Esophagus muscularis mucosa (tissue), 4 donors: Measurements from ENCODE around the gene HIGD2A. TPM values are rescaled to one million over a fixed set of nuclear protein-coding genes. Genes with fewer than 3 reads are reported as not detected.

Source experiments
- DNase-seq: peaks from one replicate; pipeline ENCODE4 v3.0.0-alpha.2; 2017; ENCODE audit errors: extremely low spot score
- H3K27ac ChIP-seq, 4 donors: fragments of 200-600 bp; sonication (generic); replicated peaks in 1 of 4; 1 replicate in 3 of 4; 2 replicates in 1 of 4; pipeline ENCODE4 v1.5.1; 2016 to 2019; ENCODE audit warnings: mild to moderate bottlenecking in 1 of 4
- H3K27me3 ChIP-seq, 4 donors: fragments of 200-600 bp; sonication (generic); one replicate each; pipeline versions ENCODE4 v1.5.1 to v1.6.0; 2016 to 2019
- H3K36me3 ChIP-seq, 4 donors: fragments of 200-600 bp; sonication (generic); one replicate each; pipeline ENCODE4 v1.5.1; 2016 to 2019
- H3K4me1 ChIP-seq, 4 donors: fragments of 200-600 bp; sonication (generic); one replicate each; pipeline ENCODE4 v1.5.1; 2016 to 2019
- H3K4me3 ChIP-seq, 4 donors: fragments of 200-600 bp; sonication (generic); 1 replicate in 2 of 4; 2 replicates in 2 of 4; pipeline ENCODE4 v1.5.1; 2016 to 2019; ENCODE audit warnings: mild to moderate bottlenecking in 4 of 4, moderate library complexity in 1 of 4
- H3K9me3 ChIP-seq, 4 donors: fragments of 200-600 bp; sonication (generic); 1 replicate in 3 of 4; 2 replicates in 1 of 4; pipeline ENCODE4 v1.5.1; 2016 to 2019
- EP300 ChIP-seq: sonication (generic); formaldehyde crosslinking; IDR thresholded peaks from one replicate; pipeline ENCODE4 v1.6.1; 2017; ENCODE audit warnings: antibody characterized with exemption
- POLR2A ChIP-seq: fragments of 450-650 bp; IDR thresholded peaks from one replicate; pipeline ENCODE4 v1.6.1; 2017; ENCODE audit warnings: antibody characterized with exemption, moderate library complexity, mild to moderate bottlenecking, low read depth
- POLR2AphosphoS5 ChIP-seq, 2 donors: sonication (generic); formaldehyde crosslinking; IDR thresholded peaks; one replicate each; pipeline ENCODE4 v1.6.1; 2017; ENCODE audit warnings: antibody characterized with exemption in 2 of 2
- WGBS: methylation state at CpG from one replicate; pipeline ENCODE4 v1.1.5; 2018; 5-methylcytosine and 5-hydroxymethylcytosine counted together
- intact Hi-C: fragments of 100-400 bp; cut with DNase I; formaldehyde crosslinking; loops from one replicate; pipeline ENCODE4 v1.15.1; 2023
- total RNA-seq, 4 donors: library from RNA; depleted of rRNA; stranded (reverse); fragments of >200 nt; gene quantifications; one replicate each; pipeline versions ENCODE4 v1.1.0 to v1.2.1, GENCODE V29; 2016
- TF ChIP-seq, protein P1 (sequence below), 3 experiments: fragments of 200-600 bp in 2 of 3; fragments of 450-650 bp in 1 of 3; sonication (generic) in 2 of 3; IDR thresholded peaks; one replicate each; pipeline ENCODE4 v1.5.1; 2017 to 2019; ENCODE audit warnings: antibody characterized with exemption in 3 of 3, mild to moderate bottlenecking in 2 of 3, moderate library complexity in 1 of 3

The HIGD2A gene
- total RNA-seq, 4 donors from 2014 or later, result 120 to 179 (median 160) TPM

DNA sequence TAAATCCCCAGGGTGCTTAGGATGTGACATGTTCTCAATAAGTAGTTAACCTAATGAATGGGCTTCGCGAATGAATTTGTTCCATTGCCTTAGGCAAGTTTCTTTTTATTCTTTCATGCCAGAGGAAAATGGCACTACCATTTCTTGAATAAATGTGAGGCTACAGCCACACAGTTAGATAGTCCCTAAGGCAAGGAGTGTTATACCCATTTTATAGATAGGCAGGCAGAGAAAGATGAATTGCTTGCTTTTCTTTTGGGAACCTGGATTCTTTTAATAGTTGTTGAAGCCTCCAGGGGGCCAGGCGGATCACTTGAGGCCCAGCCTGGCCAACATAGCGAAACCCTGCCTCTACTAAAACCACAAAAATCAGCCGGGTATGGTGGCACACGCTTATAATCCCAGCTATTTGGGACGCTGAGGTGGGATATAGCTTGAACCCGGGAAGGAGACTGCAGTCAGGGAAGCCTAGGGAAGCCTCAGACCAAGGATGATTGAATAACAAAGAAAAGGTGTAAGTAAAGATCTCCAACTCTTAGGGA lies 1.1 kb upstream of the HIGD2A start:
- no peak for DNase-seq
- Histone ChIP-seq H3K9me3 (no peaks in the 10 kb centered on the region), H3K4me3 (peak overlapping the region; percentile 70 to 90 (median 76)), H3K36me3 (peaks cover 38 to 64% (median 56%) of the 10 kb centered on the region in 4 donors), H3K27ac (peak overlapping the region in 2 of 4 donors; percentile 95 to 96), H3K4me1 (peaks cover 26 to 40% (median 33%) of the 10 kb centered on the region in 4 donors), H3K27me3 (no peaks in the 10 kb centered on the region)
- 43% methylated on average over 8 of the region's 8 CpGs for WGBS
- intact Hi-C loops, result no loop called here
- no peak for TF ChIP-seq POLR2A
- TF ChIP-seq EP300, result no peak
- TF ChIP-seq, protein P1, sequence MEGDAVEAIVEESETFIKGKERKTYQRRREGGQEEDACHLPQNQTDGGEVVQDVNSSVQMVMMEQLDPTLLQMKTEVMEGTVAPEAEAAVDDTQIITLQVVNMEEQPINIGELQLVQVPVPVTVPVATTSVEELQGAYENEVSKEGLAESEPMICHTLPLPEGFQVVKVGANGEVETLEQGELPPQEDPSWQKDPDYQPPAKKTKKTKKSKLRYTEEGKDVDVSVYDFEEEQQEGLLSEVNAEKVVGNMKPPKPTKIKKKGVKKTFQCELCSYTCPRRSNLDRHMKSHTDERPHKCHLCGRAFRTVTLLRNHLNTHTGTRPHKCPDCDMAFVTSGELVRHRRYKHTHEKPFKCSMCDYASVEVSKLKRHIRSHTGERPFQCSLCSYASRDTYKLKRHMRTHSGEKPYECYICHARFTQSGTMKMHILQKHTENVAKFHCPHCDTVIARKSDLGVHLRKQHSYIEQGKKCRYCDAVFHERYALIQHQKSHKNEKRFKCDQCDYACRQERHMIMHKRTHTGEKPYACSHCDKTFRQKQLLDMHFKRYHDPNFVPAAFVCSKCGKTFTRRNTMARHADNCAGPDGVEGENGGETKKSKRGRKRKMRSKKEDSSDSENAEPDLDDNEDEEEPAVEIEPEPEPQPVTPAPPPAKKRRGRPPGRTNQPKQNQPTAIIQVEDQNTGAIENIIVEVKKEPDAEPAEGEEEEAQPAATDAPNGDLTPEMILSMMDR (IDR thresholded peaks at IDR 0.05), result no peak
- no peak for TF ChIP-seq POLR2AphosphoS5 (IDR thresholded peaks at IDR 0.05)

DNA sequence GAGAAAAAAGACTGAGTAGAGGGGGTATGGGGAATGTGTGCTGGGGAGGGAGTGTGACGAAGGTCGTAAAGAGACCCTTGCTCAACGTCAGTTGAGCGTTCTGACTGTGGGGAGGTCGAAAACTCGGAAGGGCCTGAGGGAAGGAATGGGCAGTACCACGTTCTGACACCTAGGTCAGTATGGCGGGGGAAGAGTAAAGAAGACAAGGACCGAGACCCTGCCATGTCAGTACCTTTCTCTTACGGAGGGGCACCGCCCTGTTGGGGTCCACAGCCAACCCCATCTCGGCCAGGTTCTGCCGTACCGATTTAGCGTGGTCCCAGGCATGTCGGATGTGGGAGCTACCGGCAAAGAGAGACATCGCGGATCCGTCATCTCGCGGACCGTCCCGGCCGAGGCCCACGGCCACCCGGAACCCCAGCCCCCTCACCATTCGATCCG lies 528 bp upstream of the HIGD2A start:
- no peaks in the 10 kb centered on the region for H3K9me3 ChIP-seq
- peak overlapping the region; percentile 92 to 96 (median 94) for H3K27ac ChIP-seq
- TF ChIP-seq POLR2A (no peak), EP300 (no peak), POLR2AphosphoS5 (IDR thresholded peaks at IDR 0.05) (no peak)
- TF ChIP-seq, protein P1 (IDR thresholded peaks at IDR 0.05), result no peak
- H3K36me3 ChIP-seq, result peaks cover 40 to 65% (median 57%) of the 10 kb centered on the region in 4 donors
- H3K4me3 ChIP-seq, result peak overlapping the region; percentile 70 to 90 (median 76)
- DNase-seq, result no peak
- H3K27me3 ChIP-seq, result no peaks in the 10 kb centered on the region
- peaks cover 23 to 39% (median 31%) of the 10 kb centered on the region in 4 donors for H3K4me1 ChIP-seq
- under 1% methylated on average over 17 of the region's 29 CpGs for WGBS
- intact Hi-C loops, result no loop called here

DNA sequence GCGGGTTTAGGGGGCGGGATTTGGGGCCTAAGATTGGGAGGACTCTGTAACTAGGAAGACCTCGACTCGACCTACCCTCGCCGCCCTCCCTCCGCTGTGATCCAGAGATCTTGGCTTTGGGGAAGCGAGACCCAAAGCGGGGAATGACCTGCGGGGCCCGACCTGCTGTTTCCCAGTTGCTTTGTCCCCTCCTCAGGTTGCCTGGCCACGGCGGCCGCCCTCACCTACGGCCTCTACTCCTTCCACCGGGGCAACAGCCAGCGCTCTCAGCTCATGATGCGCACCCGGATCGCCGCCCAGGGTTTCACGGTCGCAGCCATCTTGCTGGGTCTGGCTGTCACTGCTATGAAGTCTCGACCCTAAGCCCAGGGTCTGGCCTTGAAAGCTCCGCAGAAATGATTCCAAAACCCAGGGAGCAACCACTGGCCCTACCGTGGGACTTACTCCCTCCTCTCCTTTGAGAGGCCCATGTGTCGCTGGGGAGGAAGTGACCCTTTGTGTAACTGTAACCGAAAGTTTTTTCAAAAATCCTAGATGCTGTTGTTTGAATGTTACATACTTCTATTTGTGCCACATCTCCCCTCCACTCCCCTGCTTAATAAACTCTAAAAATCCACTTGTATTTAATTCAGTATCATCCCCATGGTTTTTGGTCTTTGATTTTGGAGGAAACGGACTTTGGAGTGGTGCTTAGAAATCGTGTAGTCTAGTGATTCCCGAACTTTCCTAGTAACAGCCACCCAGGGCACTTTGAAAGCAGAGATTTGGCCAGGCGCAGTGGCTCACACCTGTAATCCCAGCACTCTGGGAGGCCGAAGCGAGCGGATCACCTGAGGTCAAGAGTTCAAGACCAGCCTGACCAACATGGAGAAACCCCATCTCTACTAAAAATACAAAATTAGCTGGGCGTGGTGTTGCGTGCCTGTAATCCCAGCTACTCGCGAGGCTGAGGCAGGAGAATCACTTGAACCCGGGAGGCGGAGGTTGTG lies 878 bp downstream of the HIGD2A start:
- WGBS, result 17% methylated on average over 34 of the region's 41 CpGs
- peaks cover 30 to 65% (median 56%) of the 10 kb centered on the region in 4 donors for H3K36me3 ChIP-seq
- H3K4me3 ChIP-seq, result peak overlapping the region; percentile 70 to 90 (median 76)
- peaks cover 23 to 39% (median 31%) of the 10 kb centered on the region in 4 donors for H3K4me1 ChIP-seq
- intact Hi-C loops, result no loop called here
- H3K27me3 ChIP-seq, result no peaks in the 10 kb centered on the region
- TF ChIP-seq, protein P1 (IDR thresholded peaks at IDR 0.05), result no peak
- TF ChIP-seq EP300, result no peak
- peak; percentile 7 for TF ChIP-seq POLR2A
- peak; percentile 75 to 93 for TF ChIP-seq POLR2AphosphoS5 (IDR thresholded peaks at IDR 0.05)
- DNase-seq, result peak; percentile 39
- peak overlapping the region; percentile 92 to 96 (median 94) for H3K27ac ChIP-seq
- H3K9me3 ChIP-seq, result no peaks in the 10 kb centered on the region

DNA sequence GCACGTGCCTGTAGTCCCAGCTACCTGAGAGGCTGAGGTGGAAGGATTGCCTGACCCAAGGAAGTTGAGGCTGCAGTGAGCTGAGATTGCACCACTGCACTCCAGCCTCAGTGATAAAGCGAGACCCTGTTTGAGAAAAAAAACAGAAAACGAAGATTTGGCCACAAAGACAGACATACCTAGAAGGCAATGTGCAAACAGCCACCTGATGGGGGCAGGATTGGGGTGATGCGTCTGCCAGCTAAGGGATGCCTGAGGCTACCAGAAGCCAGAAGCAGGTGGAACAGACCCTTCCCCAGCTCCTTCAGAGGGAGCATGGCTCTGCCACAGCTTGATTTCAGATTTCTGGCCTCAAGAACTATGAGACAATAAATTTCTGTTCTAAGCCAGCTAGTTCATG lies 2.9 kb downstream of the HIGD2A start:
- peaks cover 36 to 53% (median 44%) of the 10 kb centered on the region in 4 donors for H3K4me1 ChIP-seq
- intact Hi-C loops, result no loop called here
- peaks cover 19 to 64% (median 51%) of the 10 kb centered on the region in 4 donors for H3K36me3 ChIP-seq
- H3K27ac ChIP-seq, result no peak overlapping the region
- 88% methylated on average over 4 of the region's 4 CpGs for WGBS
- no peaks in the 10 kb centered on the region for H3K9me3 ChIP-seq
- H3K27me3 ChIP-seq, result no peaks in the 10 kb centered on the region
- DNase-seq, result peak; percentile 57
- no peak overlapping the region for H3K4me3 ChIP-seq
- no peak for TF ChIP-seq POLR2A
- no peak for TF ChIP-seq POLR2AphosphoS5 (IDR thresholded peaks at IDR 0.05)
- no peak for TF ChIP-seq EP300
- TF ChIP-seq, protein P1 (IDR thresholded peaks at IDR 0.05), result no peak
